Measurements from ENCODE around the gene CD300H.
"Not testable (repeated sequence)": the region's sequence is repeated elsewhere in the genome, so short reads cannot be mapped to it uniquely, and the experiment has no call there.

The CD300H gene

GRCh38 chr17:74525465-74525725 lies 41.9 kb downstream of the CD300H start:
- DNase-seq: no peak

GRCh38 chr17:74524653-74525464 lies 42.5 kb downstream of the CD300H start:
- DNase-seq: no peak

- DNase-seq: no peak
Measured at GRCh38 chr17:74523308-74523707, 44.0 kb downstream of the CD300H start.

GRCh38 chr17:74522381-74523105 lies 44.8 kb downstream of the CD300H start:
- DNase-seq: no peak

- DNase-seq: no peak
Measured at GRCh38 chr17:74521701-74522201, 45.6 kb downstream of the CD300H start.

- no peak for DNase-seq
Measured at GRCh38 chr17:74520790-74521480, 46.4 kb downstream of the CD300H start.

- DNase-seq: no peak
Measured at GRCh38 chr17:74520016-74520434, 47.3 kb downstream of the CD300H start.

- not testable (repeated sequence) for DNase-seq
Measured at GRCh38 chr17:74518413-74518981, 48.8 kb downstream of the CD300H start.

- DNase-seq: no peak
Measured at GRCh38 chr17:74516561-74517328, 50.6 kb downstream of the CD300H start.

- DNase-seq: no peak
Measured at GRCh38 chr17:74515941-74516340, 51.4 kb downstream of the CD300H start.

- no peak for DNase-seq
Measured at GRCh38 chr17:74514632-74515334, 52.5 kb downstream of the CD300H start.

GRCh38 chr17:74513987-74514631 lies 53.2 kb downstream of the CD300H start:
- DNase-seq: peak; percentile 42

GRCh38 chr17:74512624-74513091 lies 54.7 kb downstream of the CD300H start:
- DNase-seq: no peak

GRCh38 chr17:74512036-74512435 lies 55.3 kb downstream of the CD300H start:
- DNase-seq: no peak

Measured in fibroblast of skin of right quadriceps (primary cell).